GM19463 (cell line): ENCODE measurements around the gene SCARF2.
"Not testable (repeated sequence)": the region's sequence is repeated elsewhere in the genome, so short reads cannot be mapped to it uniquely, and the experiment has no call there.

Source experiments
- ATAC-seq: cut with Tn5 transposase; IDR thresholded peaks from one replicate; pipeline ENCODE4 v1.9.1; 2021; ENCODE audit warnings: mild to moderate bottlenecking, moderate library complexity; ENCODE audit not compliant: unreplicated experiment

The SCARF2 gene

GRCh38 chr22:20414059-20414440 is 23.6 kb downstream of the SCARF2 start:
- no peak for ATAC-seq

GRCh38 chr22:20413217-20414058 is 24.2 kb downstream of the SCARF2 start:
- no peak for ATAC-seq

- no peak for ATAC-seq
These were observed 25.0 kb downstream of the SCARF2 start for GRCh38 chr22:20412474-20413216.

GRCh38 chr22:20409385-20409784 is 28.2 kb downstream of the SCARF2 start:
- not testable (repeated sequence) for ATAC-seq

GRCh38 chr22:20408891-20409290 is 28.7 kb downstream of the SCARF2 start:
- ATAC-seq, result no peak

- ATAC-seq, result no peak
These were observed 29.8 kb downstream of the SCARF2 start for GRCh38 chr22:20407829-20408228.

- ATAC-seq, result no peak
These were observed 30.8 kb downstream of the SCARF2 start for GRCh38 chr22:20406686-20407408.

GRCh38 chr22:20405931-20406685 is 31.5 kb downstream of the SCARF2 start:
- no peak for ATAC-seq

- no peak for ATAC-seq
These were observed 32.2 kb downstream of the SCARF2 start for GRCh38 chr22:20405291-20405930.

GRCh38 chr22:20404881-20405280 is 32.7 kb downstream of the SCARF2 start:
- ATAC-seq, result no peak

GRCh38 chr22:20403779-20404140 is 33.9 kb downstream of the SCARF2 start:
- ATAC-seq, result no peak

GRCh38 chr22:20402960-20403778 is 34.5 kb downstream of the SCARF2 start:
- ATAC-seq, result no peak

GRCh38 chr22:20401376-20402014 is 36.1 kb downstream of the SCARF2 start:
- ATAC-seq, result no peak

- ATAC-seq, result no peak
These were observed 36.8 kb downstream of the SCARF2 start for GRCh38 chr22:20400606-20401375.

- no peak for ATAC-seq
These were observed 37.6 kb downstream of the SCARF2 start for GRCh38 chr22:20399866-20400605.

- no peak for ATAC-seq
These were observed 39.2 kb downstream of the SCARF2 start for GRCh38 chr22:20398420-20398819.

GRCh38 chr22:20397498-20397897 is 40.1 kb downstream of the SCARF2 start:
- ATAC-seq, result no peak

GRCh38 chr22:20396639-20397038 is 41.0 kb downstream of the SCARF2 start:
- no peak for ATAC-seq
